ENCODE data around the gene ACKR2. TPM values are rescaled to one million over a fixed set of nuclear protein-coding genes. Genes with fewer than 3 reads are reported as not detected.
A peak's percentile ranks its signal among the peaks of the same experiment; 100 is the strongest.

The ACKR2 gene, protein sequence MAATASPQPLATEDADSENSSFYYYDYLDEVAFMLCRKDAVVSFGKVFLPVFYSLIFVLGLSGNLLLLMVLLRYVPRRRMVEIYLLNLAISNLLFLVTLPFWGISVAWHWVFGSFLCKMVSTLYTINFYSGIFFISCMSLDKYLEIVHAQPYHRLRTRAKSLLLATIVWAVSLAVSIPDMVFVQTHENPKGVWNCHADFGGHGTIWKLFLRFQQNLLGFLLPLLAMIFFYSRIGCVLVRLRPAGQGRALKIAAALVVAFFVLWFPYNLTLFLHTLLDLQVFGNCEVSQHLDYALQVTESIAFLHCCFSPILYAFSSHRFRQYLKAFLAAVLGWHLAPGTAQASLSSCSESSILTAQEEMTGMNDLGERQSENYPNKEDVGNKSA
- total RNA-seq = 17.2 TPM

DNA sequence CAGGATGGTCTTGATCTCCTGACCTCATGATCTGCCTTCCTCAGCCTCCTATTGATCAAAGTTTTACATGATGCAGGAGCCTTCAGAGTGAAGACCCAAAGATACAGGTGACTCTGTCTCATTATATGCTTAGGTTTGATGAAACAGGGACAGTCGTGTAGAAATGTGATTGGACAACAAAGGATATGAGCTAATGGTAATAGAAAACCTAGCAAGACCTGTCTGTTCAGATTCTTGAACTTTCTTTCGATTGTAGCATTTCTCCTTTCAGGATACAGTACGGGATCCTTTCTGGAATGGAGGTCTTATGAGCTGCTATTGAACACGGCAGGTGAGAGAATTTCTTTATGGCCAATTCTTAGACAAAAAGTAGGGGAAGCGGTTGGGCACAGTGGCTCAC, at the start of gene ACKR2:
Gene ACKR2, plus strand, starts transcription at position 244 of the 400 bp plus-strand sequence. CDS start 55,058 bp downstream, outside the sequence.
- no peak for DNase-seq (ENCODE audit: low spot score)

DNA sequence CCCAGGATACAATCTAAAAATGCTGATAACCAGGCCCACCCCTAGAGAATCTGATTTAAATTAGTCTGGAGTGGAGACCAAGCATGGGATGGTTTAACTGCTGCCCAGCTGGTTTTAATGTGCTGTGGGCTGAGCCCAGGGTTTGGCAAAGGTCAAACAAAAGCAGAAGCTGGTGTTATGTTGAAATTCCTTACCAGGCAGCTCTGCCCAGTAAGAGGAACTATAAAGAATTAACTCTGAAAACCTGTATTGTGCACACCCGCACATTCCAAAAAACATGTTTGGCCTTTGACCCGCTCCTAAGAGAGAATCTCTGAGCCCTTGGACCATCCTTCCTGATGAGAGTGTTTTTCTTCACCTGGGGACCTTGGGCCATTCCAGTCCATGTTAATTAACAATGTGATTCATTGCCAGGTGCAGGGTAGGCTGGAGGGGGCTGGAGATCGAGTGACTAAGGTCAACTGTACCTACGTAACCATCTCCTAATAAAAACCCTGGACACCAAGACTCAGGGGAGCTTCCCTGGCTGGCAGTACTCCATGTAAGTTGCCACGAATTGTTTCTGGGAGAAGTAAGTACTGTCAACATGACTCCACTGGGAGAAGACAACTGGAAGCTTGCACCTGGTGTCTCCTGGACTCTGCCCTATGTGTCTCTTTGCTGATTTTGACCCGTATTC, 47.1 kb upstream of the ACKR2 start:
- no peak for DNase-seq (ENCODE audit: low spot score)

DNA sequence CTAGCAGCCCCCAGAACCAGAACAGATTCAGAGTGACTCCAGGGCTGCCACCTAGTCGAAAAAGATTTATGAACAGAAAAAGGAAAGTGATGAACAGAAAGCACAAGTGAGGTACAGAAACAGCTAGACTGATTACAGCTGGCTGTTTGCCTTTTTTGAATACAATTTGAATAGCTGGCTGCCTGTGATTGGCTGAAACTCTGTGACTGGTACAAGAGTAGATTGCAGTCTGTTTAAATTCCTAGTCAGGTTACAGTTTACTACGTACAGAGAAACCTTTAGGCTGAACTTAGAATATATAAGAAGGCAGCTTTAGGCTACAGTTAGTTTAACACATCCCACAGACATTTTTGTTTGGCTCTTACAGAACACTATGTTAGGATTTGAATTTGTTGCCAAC, 46.2 kb upstream of the ACKR2 start:
- no peak for DNase-seq (ENCODE audit: low spot score)

DNA sequence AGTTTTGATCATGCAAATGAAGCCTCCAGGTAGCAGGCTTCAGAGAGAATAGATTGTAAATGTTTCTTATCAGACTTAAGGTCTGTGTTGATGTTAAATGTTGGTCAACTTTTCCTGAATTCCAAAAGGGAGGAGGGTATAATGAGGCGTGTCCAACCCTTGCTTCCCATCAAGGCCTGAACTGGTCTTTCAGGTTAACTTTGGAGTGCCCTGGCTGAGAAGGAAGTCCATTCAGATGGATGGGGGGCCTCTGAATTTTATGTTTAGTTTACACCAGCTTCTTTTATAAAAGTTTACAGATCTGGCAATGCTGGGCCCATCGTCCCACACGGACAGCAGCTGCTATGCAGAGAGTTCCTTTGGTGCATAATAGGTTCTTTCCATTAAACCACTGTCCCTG, 45.1 kb upstream of the ACKR2 start:
- DNase-seq (ENCODE audit: low spot score) = no peak

DNA sequence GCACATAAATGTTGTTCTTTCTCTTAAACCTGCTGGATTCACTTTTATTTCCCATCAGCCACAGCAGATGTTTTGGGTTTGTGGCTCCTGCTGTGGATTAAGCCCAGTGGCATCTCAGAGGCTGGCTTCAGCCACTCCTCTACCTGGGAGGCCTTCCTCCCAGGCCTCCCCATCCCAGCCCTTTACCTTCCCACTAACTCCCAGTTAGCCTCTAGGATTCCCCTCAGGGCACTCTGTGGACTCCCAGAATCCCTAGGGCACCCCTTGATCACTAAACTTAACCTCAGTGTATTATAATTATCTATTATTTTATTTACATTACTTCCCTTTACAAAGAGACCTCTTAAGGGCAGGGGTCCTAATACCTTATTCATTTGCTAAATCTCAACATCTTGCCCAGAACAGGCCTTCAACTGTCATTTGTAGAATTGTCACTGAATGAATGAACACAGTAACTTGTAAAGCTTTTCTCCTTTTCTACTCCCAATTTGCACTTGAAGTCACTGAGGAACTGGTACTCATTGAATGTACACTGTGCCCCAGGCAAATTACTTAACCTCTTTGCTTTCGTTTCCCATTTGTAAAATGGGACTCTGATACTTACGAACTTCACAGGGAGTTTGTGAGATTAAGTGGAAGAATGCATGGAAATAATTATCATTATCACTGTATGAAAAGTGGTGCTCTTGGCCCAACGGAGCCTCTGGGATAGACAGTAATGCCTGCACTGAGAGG, 44.5 kb upstream of the ACKR2 start:
- no peak for DNase-seq (ENCODE audit: low spot score)

DNA sequence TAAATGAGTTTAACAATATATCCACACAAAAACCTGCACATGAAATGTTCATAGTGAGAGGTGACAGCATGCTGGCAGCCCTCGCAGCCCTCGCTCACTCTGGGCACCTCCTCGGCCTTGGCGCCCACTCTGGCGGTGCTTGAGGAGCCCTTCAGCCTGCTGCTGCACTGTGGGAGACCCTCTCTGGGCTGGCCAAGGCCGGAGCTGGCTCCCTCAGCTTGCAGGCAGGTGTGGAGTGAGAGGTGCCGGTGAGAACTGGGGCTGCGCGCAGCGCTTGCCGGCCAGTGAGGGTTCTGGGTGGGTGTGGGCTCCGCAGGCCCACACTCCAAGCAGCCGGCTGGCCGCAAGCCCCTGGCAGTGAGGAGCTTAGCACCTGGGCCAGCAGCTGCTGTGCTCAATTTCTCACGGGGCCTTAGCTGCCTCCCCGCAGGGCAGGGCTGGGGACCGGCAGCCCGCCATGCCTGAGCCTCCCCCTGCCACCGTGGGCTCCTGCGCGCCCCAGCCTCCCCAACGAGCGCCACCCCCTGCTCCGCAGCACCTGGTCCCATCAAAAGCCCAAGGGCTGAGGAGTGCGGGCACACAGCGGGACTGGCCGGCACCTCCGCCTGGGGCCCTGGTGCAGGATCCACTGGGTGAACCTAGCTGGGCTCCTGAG, 39.6 kb upstream of the ACKR2 start:
- no peak for DNase-seq (ENCODE audit: low spot score)

DNA sequence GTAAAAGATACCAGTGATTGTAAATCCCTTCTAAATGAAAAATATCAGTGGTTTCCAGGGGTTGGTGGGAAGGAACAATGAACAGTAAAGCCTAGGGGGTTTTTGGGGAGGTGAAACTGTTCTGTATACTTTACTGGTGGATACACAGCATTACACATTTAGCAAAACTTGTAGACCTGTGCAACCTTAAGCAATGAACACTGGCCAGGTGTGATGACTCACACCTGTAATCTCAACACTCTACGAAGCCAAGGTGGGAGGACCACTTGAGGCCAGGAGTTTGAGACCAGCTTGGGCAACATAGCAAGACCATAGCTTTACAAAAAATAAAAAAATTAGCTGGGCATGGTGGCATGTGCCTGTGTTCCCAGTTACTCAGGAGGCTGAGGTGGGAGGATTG, 38.0 kb upstream of the ACKR2 start:
- DNase-seq (ENCODE audit: low spot score) = no peak

DNA sequence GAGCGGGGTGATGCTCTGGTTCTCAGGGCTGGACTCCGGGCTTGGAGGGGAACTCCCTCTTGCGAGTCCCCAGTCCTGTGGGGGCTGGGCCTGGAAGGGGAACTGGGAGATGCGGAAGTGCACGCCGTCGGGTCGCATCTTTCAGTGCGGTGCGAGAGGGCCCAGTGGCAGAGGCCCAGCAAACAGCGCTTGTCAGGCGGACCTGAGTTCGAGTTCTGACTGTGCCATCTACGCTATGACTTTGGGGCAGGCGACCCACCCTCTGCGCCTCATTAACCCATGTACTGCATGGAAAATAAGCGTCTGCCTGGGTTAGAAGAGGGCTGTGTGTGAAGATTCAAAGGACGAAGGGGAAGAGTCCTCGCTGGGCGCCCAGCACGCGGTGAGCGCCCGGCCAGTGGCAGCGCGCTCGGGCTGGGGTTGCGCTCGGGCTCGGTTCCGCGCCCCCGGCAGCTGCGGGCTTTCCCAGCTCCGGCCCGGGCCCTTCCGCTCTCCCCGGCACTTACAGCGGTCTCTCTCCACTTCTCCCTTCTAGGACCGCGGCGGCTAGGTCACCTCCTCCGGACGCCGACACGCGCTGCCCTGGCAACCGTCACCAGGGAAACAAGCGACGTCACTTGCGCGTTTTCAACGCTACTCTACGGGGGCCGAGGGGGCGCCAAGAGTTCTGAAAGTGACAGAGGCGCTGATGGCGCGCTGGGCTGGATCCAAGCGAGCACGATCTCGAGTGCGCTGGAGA, 36.4 kb upstream of the ACKR2 start, which contains the start of gene CCDC13:
Gene CCDC13, minus strand, starts transcription at position 584 of the 739 bp plus-strand sequence. CDS start 14,908 bp downstream, outside the sequence.
- peak; percentile 95 for DNase-seq (ENCODE audit: low spot score)

DNA sequence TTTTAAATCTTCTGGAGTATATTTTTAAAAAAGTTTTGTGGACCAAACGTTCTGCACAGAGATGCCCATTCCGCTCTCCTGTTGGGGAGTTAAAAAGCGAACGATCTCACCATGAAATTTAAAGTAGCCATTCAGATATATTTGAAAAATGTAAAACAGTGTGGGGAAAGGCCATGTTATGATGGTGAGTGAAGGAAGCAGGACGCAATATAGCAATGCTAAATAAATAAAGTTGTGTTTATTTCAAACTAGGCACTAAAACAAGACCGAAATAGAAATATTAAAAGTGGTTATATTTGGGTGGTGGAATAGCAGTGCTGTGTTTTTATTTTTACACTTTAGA, 35.9 kb upstream of the ACKR2 start:
- DNase-seq (ENCODE audit: low spot score) = no peak

DNA sequence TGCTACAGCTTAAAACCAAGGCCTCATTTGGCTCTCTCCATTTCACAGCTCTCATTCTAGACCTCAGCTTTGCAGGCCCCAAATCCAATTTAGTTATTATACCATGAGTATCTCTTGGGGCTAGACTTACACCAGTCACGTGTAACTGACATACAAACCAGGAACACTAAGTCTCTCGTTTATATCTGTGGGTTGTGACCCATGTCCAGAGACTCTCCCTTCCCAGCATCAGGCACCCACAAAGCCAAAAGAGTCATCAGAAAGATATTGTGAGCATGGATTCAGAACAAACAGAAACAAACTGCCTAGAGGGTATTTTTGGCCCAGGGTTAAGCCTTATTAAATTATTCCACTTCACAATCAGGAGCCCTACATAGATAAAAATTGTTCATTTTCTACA, 30.6 kb upstream of the ACKR2 start:
- DNase-seq (ENCODE audit: low spot score) = no peak

DNA sequence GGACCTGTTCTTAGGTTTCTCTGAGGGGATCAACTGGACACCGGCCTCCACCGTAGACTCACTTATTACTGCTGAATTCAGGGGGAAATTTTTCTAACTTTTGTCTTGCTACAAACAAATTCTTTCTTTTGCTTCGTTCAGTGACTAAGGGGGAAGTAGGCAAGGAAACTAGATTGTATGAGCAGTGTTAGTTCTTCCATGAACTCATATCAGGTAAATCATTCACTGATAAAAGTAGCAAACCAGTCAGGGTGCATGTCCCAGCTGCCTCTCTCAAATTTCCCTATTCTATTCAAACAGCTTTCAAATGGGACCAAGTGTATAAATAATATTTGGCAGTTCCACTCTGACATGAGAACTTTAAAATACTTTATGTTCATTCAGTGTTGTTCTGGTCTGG, 28.8 kb upstream of the ACKR2 start:
- DNase-seq (ENCODE audit: low spot score) = no peak

DNA sequence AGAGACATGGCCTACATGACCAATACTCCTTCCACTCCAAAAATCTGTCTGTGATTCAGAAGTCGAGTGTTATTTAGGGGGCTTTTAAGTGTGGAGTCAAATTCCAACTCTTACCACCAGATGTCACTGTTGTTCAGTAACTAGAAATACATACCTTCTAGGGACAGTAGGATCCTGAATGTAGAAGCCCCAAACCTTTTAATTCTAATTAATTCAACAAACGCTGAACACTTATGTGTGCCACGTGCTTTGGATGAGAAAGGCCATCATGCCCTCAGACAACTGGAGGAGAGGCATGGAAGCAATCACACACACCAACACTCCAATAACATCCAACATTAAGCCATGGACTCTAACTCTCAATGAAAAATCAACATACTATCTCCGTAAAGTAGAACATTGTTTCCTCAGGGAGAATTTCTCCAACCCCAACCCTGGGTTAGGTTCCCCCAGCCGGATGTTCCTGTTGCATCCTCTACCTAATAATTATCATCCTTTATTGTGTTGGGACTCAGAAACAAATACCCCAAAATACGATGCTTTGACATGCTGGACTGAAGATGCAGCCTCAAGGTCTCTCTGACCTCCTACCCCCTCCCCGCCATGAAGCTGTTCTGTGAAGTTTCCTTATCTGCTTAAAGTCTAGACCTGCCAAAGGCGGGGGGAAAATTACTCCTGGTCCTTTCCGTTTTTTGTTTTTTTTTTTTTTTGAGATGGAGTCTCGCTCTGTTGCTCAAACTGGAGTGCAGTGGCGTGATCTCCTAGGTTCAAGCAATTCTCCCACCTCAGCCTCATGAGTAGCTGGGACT, 28.1 kb upstream of the ACKR2 start:
- DNase-seq (ENCODE audit: low spot score) = no peak

DNA sequence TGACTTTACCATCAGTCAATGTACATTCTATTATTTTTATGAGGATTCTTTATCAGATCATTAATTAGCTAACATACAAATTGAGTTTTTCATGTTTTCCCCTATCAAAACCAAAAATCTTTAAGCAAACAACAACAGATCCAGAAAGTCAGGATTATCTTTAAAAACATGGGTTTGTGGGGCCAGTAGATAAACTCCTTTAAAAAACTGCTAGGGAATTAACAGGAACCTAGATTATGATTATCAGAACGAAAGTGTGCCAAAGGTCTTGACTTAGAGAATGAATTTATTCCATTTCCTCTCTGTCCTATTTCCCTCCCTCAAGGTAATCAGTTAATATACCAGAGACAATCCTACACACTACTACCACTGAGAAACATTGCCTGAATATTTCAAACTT, 23.0 kb upstream of the ACKR2 start:
- DNase-seq (ENCODE audit: low spot score) = no peak

DNA sequence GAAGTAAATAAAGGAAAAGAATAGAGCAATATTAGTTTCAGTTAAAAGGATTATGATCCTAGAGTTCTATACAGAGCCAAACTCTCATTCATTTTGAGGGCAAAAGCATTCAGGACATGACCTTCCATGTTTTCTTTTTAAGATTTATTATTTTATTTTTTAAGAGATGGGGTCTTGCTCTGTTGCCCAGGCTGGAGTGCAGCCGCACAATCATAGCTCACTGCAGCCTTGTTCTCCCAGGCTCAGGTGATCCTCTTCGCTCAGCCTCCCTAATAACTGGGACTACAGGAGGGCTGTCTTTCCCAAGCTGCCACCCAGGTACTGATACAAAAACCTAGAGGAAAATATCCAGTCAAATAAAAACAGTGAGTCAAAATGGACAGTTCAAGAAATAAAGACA, 22.6 kb upstream of the ACKR2 start:
- DNase-seq (ENCODE audit: low spot score) = no peak

DNA sequence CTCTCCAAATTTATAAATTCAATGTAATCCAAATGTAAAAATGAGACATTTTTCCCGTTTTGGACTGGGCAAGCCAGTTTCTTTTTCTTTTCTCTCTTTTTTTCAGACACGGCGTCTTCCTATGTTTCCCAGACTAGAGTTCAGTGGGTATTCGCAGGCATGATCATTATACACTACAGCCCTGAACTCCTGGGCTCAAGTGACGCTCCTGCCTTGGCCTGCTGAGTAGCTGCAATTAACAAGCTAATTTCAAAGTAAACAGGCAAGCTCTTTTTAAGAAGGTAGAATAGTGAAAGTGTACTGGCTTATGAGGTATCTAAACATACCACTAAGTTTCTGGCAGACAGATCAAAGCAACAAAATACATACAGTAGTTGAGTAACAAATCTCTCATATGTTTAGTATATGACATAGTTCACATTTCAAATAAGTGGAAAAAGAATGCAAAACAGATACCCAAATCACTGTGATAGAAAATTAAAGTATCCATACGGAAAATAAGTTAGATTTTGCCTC, 18.5 kb upstream of the ACKR2 start:
- no peak for DNase-seq (ENCODE audit: low spot score)

DNA sequence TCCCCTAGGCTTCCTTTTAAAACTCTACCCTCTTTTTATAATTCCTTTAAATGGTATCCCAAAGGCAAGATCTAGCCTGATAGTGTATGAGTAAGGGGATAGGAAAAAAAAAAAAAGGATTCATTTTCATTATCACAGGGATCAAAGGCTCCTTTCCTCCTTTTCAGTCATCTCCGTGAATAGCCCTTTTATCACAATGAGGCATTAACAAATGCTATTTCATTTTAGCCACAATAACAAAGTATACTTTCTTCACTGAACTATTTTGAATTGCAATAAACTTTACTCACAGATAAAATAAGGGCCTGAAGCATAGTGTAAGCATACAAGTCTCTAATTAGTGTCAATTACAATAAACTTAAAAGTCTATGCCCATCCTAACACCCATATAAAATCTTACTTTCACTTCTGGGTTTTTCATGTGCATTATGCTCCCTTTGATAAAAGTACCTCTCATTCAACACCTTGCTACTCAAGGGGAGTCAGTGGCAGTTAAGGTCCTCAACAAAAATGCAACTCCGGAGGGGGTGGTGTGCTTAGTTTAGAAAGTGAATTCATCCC, 13.5 kb upstream of the ACKR2 start:
- DNase-seq (ENCODE audit: low spot score) = no peak

DNA sequence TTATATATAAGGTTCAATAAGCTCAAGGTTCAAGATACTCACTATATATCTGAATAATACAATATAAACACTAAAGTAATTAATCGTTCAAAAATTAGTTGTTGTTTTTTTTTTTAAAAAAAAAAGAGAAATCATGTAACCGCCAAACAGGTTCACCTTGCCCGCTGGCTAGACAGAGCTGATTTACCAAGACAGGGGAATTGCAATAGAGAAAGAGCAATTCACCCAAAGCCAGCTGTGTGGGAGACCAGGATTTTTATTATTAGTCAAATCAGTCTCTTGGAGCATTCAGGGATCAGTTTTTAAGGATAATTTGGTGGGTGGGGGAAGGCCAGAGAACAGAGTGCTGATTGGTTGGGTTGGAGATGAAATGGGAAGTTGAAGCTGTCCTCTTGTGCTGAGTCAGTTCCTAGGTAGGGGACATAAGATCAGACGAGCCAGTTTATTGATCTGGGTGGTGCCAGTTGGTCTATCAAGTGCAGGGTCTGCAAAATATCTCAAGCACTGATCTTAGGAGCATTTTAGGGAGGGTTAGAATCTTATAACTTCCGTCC, 12.8 kb upstream of the ACKR2 start:
- DNase-seq (ENCODE audit: low spot score) = no peak

DNA sequence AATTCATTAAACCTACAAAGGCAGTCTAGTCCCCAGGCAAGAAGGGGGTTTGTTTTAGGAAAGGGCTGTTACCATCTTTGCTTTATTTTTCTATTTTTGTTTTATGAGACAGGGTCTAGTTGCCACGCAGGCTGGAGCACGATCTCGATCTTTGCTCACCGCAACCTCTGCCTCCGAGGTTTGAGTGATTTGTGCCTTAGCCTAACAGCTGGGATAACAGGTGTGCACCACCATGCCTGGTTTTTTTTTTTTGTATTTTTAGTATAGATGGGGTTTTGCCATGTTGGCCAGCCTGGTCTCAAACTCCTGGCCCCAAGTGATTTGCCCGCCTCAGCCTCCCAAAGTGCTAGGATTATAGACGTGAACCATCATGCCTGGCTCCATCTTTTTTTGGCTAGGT, 9.9 kb upstream of the ACKR2 start:
- no peak for DNase-seq (ENCODE audit: low spot score)

DNA sequence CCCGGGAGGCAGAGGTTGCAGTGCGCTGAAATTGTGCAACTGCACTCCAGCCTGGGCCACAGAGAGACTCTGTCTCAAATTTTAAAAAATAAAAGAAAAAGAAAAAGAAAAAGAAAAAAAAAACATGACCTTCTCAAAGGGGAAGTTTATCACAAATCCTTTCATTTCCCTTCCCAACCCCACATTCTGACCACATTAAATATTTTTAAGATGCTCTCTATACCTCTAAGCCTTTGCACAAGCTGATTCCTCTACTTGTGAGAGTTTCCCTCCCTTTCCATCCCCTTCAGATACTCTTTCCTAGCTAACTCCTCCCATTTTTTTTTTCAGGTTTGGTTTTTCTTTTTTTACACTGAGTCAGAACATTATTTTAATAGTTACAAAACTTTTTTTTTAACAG, 9.0 kb upstream of the ACKR2 start:
- no peak for DNase-seq (ENCODE audit: low spot score)
